HL-60/S4 treated with phorbol 12-myristate 13-acetate at 8.2 ng/mL for 4 days and 3 days (cell line): Measurements from ENCODE around the gene GLIPR2.
"Not testable (repeated sequence)": the region's sequence is repeated elsewhere in the genome, so short reads cannot be mapped to it uniquely, and the experiment has no call there.

ENCODE experiments used
- in situ Hi-C: fragments of 300-500 bp; cut with MboI; formaldehyde crosslinking; loops from 2 replicates; pipeline ENCODE4 v1.15.0; 2022; ENCODE audit warnings: low sequenced_read_pairs

GLIPR2 gene

GRCh38 chr9:36120705-36121104, 15.8 kb upstream of the GLIPR2 start:
- in situ Hi-C loops = no loop called here

DNA sequence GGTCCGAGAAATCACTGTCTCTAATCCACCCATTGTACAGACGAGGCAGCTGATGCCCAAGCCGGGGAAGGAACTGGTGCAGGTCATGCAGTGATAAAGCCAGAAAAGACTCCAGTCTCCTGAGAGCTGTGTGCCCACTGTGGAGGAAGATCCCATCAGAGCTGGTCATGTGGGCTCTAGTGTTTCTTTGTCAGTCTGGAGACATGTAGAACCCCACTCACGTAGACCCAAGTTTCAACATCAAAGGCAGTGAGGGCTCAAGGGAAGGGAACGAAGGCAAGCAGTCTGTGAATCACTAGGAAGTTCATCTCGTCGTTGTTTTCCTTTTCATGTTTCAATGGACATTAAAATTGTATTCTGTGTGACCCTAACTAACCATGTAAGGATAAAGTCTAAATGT, 14.6 kb upstream of the GLIPR2 start:
- in situ Hi-C loops = no loop called here

DNA sequence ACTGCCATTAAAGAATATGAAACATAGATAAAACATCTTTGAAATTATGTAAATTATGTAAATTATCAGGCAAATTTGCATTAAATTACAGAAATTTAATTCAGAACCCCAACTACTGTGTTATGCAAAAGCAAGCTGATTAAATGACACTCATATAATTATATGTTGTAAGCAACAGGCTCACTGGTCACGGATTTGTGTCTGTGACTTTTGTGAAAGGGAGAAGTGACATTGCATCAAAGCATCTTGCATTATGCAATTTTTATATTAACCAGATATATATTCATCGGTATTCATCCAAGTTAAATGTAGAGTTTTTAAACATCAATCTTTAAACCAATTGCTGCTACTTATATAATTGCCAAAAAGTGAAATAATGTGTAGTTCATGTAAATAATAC, 13.0 kb upstream of the GLIPR2 start:
- in situ Hi-C loops = no loop called here

DNA sequence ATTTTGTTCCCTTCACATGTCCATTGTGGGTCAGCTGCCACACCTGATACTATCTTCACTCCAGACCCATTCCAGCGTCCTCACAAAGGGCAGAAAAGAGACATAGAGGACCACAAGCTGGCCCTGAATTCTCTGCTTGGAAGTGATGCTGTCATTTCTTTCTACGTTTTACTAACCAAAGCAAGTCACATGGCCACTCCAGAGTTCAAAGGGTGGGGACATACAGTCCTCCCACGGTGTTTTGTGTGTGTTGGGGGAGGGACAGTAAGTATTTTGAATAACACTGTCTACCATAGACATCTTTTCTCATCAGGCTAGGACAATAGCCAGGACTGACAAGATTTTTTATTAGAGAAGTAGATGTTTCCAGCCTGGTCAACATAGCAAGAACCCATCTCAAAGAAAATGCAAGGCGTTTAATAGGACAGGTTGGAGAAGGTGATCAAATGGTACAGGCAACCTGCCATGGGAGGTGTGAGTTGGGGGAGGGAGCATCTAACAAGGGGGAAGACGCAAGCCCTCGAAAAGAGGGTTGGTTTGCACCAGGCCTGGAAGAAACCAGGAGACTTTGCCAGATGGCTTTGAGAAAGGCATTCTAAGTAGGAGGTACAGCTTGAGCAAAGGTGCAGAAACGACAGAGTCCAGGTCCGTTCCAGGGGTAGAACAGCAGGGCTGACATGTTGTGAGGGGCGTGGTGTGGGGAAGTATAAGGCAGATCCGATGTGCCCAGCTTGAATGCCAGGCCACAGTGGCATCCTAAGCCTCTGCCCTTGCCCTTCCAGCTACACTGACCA, 11.3 kb upstream of the GLIPR2 start:
- in situ Hi-C loops = no loop called here

DNA sequence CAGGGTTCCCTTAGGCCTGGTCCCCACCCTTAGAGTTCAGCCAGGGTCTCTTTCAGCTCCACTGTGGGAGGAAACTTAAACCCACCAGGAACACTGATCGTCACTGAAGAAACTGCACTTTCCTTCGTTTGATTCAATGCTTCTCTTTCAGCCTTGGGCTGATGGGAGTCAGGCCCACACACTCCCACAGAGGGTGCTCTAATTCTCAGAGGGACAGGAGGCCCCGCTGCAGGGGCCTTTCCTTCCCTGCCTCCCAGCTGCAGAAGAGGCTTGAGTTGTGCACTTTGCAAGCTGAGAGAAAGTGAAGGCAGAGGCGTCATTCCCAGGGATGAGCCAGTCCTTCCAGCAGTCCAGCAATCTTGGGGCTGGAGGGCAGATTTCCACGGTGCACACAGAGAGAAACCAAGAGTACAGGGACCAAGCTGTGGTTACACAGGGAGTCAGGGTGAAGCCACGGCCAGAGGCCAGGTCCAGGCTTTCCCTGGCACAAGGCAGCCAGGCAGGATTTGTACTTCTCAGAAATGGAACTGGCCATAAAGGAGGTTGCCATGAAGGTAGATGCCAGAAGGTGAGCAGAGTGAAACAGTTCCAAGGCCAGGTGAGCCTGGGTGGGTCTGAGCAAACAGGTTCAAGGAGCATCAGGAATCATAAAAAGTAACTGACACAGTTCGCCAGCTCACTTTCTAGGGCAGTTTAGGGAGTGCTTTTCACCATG, 10.4 kb upstream of the GLIPR2 start:
- in situ Hi-C loops = no loop called here

GRCh38 chr9:36127652-36128244, 8.8 kb upstream of the GLIPR2 start:
- in situ Hi-C loops = no loop called here

DNA sequence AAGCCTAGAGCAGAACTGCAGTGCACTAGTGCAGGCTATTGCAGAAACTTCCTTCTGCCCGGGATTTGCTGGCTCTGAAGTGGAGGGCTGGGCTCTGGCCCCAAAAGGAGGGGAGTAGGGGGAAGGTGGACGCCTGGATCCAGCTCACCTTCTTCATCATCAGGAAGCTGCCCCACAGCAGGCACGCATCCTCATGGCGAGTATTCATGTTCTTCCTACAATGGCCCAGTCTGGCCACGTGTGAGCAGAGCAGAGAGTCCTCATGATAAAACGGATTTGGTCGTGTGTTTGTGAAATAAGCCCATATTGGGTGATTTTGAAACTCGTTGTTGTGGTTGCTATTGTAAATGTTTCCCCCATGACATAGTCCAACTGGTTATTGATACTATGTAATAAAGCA, 8.2 kb upstream of the GLIPR2 start:
- in situ Hi-C loops = no loop called here

GRCh38 chr9:36129139-36129538, 7.4 kb upstream of the GLIPR2 start:
- in situ Hi-C loops = no loop called here

DNA sequence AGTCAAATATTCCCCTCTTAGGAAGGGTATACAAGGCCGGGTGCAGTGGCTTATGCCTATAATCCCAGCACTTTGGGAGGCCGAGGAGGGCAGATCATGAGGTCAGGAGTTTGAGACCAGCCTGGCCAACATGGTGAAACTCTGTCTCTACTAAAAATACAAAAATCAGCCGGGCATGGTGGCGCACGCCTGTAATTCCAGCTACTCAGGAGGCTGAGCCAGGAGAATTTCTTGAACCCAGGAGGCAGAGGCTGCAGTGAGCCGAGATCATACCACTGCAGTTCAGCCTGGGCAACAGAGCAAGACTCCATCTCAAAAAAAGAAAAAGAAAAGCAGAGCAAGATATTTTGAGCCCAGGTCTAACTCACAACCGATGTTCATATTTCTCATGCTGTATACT, 4.9 kb upstream of the GLIPR2 start:
- in situ Hi-C loops = not testable (repeated sequence)

DNA sequence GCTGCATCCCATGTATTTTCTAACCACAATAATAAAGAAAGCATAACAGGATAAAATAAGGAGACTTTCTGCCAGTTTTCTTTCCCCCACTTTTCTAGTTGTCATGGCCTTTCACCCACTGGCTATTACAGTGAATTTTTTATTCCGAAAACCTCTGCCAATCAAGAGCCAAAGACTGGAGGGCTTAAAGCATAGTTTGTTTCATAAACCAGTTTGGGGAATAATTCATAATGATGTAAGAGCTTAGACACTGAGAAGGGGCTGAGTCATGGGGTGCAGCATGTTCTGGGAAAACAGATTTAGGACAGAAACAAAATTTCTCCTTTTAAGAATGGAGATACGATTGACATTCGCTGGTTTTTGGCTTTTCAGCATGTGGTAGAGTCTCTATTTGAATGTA, 4.4 kb upstream of the GLIPR2 start:
- in situ Hi-C loops = no loop called here

- in situ Hi-C loops = no loop called here
Observed at GRCh38 chr9:36134761-36135505, 1.6 kb upstream of the GLIPR2 start.

DNA sequence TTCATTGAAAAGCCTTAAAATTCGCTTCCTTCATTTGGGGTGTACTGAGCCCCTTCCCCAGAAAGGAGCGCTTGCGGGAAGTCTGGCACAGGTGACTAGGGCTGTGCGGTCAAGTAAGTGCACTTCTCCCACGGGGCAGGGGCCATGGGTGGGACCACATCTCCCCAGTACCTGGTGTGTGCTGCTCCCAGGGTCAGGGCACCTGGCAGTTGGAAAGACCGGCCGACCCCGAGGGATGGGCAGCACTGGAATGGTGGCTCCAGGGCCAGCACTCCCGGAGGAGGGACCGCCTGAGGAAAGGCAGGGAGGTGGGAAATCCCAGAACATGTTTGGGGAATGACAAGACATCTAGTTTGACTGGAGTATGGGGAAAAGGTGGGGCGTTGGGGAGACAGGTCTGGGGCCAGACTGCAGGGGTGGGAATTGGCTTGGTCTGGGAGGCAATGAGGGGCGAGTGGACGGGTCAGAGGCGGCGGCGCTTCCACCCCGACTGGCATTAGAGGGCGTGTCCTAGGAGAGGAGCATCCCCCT, 727 bp upstream of the GLIPR2 start:
- in situ Hi-C loops = no loop called here

GRCh38 chr9:36136894-36137391, 410 bp downstream of the GLIPR2 start:
- in situ Hi-C loops = no loop called here

DNA sequence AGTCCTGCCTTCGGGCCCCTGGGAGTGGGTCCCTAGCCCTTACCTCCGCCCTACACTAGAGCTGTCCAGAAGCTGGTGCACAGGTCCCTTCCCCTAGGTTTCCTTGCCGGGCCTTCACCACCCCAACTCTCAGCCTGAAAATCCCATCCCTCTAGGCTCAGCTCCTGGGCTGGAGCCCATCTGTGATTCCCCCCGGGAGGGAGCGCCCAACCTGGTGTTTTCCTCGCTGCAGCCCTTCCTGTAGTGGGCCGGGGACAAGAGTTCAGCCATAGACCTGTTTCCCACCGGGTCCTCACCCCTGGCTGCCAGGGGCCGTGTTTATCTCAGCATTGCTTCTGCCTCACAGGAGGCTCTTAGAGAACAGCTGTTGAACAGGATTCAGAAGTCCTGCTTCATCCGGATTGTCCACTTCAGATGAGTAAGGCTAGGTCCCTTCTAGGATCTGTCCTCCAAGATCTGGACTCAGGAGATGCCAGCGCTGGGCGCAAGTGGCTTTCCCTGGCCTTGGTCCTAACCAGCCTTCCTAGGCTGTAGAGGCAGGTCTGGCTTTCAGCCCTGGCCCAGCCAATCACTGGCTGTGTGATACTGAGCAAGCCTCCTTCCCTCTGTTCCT, 965 bp downstream of the GLIPR2 start:
- in situ Hi-C loops = no loop called here

GRCh38 chr9:36138496-36138895, 2.0 kb downstream of the GLIPR2 start:
- in situ Hi-C loops = no loop called here

GRCh38 chr9:36138901-36139300, 2.4 kb downstream of the GLIPR2 start:
- in situ Hi-C loops = no loop called here

GRCh38 chr9:36140086-36141084, 3.9 kb downstream of the GLIPR2 start:
- in situ Hi-C loops = no loop called here

DNA sequence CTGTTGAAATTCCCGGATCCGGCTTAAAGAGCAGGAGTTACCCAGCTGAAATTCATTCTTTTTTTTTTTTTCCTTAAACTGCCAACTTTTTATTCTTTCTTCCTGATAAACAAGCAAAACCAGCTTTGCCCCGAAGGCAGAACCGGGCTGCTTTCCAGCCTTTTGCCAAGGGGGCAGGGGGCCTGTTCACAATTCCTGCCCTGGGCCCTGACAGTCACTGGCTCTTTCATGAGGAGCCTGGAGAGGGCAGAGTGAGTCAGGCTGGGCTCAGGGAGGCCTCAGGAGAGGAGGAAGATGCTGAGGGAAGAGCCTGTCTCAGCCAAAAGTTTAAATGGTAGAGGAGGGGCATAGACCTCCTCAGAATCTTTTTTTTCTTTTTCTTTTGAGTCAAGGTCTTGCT, 4.8 kb downstream of the GLIPR2 start:
- in situ Hi-C loops = no loop called here

- in situ Hi-C loops = no loop called here
Observed at GRCh38 chr9:36141761-36142160, 5.2 kb downstream of the GLIPR2 start.
